Measurements from ENCODE around the gene GPC3. TPM values are rescaled to one million over a fixed set of nuclear protein-coding genes. Genes with fewer than 3 reads are reported as not detected.
"Not testable (repeated sequence)": the region's sequence is repeated elsewhere in the genome, so short reads cannot be mapped to it uniquely, and the experiment has no call there.

Gene GPC3
- total RNA-seq, 1 donor from 2014 or later: 4.9 TPM

DNA sequence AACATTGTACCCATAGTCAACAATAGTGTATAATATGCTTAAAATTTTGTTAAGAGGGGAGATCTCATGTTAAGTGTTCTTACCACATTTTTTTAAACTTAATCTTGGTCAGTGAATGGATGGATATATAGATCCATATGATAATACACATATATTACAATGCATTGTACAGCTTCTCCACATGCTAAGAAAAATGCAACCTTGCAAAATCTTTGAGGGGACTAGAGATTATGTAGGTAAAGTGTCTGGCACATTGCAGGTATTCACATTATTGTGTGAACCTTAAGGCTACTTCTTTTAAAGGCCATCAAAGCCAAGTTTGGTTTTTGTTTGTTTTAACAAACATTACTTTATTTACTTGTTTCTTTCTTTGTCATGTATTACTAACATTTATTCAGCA lies 10.4 kb upstream of the GPC3 start:
- no peak for DNase-seq (ENCODE audit: low spot score)

GRCh38 chrX:133994576-133994975 lies 9.2 kb upstream of the GPC3 start:
- DNase-seq (ENCODE audit: low spot score): no peak

- no peak for DNase-seq (ENCODE audit: low spot score)
These were observed 7.5 kb upstream of the GPC3 start for GRCh38 chrX:133992882-133993281.

DNA sequence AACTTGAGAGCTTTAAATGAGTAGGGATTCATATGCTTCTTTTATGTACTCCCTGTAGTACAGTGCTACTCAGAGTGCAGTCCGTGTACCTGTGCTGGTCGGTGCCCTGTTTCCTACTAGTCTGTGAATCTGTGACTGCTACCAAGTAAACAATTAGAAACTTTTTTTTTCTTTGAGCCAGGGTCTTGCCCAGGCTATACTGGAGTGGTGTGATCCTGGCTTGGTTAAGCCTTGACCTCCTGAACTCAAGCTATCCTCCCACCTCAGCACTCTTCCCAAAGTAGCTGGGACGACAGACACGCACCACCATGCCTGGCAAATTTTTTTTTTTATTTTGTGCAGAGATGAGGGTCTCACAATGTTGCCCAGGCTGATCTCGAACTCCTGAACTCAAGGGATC lies 6.4 kb upstream of the GPC3 start:
- no peak for DNase-seq (ENCODE audit: low spot score)

DNA sequence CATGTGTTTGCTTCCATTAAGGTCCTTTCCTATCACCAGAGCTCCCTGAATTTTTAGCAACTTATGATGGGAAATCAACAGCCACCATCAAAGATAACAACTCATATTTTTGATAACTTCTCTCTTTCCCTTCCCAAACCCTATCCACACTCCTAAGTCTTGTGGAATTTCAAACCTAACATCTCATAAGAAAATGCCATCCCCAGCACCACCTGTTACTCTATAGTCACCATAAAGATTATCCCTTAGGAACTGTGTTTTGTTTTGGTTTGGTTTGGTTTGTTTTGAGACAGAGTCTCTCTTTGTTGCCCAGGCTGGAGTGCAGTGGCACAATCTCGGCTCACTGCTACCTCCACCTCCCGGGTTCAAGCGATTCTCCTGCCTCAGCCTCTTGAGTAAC lies 5.7 kb upstream of the GPC3 start:
- DNase-seq (ENCODE audit: low spot score): not testable (repeated sequence)

DNA sequence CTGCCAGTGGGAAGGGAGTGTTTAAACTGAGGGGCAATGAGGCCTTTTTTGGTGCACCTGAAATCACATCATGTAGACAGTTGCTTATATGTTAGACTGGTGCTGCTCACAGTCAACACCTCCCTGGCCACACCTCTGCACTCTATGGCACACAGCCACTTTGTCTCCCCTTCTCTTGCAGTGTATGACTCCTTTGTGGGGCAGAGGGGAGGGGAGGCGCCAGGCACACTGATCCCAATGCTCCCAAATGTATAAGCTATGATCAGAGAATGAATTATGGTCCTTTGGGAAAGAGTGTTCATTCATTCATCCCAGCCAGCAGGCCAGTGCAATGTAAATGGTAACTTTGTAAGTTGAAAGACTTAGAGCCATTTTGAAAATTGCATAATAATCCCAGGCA lies 4.6 kb upstream of the GPC3 start:
- no peak for DNase-seq (ENCODE audit: low spot score)

DNA sequence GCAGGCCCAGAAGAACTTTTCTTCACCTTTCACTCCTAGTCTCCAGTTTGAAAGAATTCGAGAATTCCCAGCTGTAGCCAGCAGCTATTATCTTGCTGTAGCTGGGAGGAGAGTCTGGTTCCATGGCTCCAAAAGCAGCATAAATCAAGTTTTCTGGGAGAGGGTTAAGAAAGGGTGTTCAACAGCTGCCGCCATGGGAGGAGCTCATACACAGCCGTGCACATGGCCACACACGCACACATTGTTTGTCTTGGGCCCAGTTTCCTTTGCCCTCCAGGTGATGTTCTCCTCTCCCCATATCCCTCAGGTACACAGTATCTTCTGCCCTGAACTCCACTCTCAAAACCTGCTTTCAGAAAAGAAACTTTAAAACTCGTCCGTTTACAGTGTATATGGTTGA lies 4.1 kb upstream of the GPC3 start:
- no peak for DNase-seq (ENCODE audit: low spot score)

DNA sequence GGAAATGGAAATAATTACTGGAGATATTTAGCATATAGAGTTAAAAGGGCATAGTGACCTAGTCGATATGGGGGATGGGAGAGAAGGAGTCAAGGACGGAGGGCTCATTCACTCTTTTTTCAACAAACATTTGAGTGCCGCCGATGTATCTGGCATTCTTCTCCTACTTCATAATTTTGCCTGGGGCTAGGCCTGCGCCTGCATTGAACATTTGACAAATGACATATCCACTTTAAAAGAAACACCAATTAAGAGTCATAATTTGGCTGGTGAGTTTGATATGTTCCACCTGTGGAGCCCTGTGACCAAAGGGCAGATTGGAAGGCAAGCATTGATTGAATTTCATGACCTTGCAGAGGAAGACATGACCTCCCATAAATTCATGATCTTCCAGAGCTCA lies 2.6 kb upstream of the GPC3 start:
- DNase-seq (ENCODE audit: low spot score): no peak

DNA sequence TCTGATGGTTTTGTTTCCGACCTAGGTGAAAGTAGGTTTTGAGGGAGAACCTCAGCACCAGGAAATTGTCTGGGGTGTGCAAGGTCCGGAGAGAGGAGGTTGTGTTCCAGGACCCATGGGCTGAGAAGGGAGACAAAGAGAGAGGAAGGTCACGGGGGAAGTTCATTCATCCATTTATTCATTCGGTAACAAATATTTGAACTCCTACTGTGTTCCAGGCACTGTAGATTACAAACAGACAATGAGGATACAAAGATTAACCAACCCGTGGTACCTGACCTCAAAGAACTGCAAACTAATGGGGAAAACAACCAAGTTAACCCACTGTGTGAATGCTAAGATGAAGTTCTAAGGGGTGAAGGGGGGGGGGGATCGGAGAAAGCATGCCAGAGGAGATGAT lies 1.8 kb upstream of the GPC3 start:
- DNase-seq (ENCODE audit: low spot score): no peak

- no peak for DNase-seq (ENCODE audit: low spot score)
These were observed 731 bp upstream of the GPC3 start for GRCh38 chrX:133985967-133986683.

DNA sequence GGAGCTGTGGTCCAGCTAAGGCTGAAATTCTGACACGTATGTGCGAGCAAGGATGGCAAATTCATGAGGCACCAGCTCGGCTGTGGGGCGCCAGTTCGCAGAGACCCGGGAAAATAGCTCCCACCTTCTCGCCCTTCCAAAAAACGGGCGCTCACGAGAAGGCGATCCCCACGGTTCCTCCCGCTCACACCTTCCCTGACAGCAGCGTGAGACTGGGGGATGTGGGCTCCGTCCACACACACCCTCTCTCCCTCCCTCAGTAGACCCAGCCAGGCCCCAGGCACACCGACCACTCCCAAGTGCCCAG lies 584 bp downstream of the GPC3 start:
- DNase-seq (ENCODE audit: low spot score): no peak

GRCh38 chrX:133983974-133984845 lies 1.2 kb downstream of the GPC3 start:
- DNase-seq (ENCODE audit: low spot score): no peak

- DNase-seq (ENCODE audit: low spot score): no peak
These were observed 2.0 kb downstream of the GPC3 start for GRCh38 chrX:133983256-133983973.

DNA sequence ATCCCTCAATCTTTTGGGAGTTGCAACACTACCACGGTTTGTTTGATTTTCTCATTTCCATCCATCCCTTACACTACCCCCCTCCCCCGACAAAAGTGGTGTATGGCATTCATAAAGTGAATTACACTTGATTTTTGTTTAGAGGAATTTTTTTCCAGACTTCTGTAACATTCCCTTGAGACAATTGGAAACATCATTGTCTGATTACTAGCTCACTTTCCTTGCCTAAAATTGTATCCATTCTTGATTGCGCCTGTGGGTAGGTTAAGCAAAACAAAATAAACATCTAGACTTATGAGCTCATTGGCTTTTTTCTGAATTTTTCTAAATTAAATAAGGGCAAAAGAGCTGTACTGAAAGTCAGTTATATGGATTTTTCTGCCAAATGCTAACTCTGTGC lies 3.5 kb downstream of the GPC3 start:
- DNase-seq (ENCODE audit: low spot score): no peak

GRCh38 chrX:133980832-133981588 lies 4.4 kb downstream of the GPC3 start:
- no peak for DNase-seq (ENCODE audit: low spot score)

- no peak for DNase-seq (ENCODE audit: low spot score)
These were observed 5.0 kb downstream of the GPC3 start for GRCh38 chrX:133980406-133980805.

DNA sequence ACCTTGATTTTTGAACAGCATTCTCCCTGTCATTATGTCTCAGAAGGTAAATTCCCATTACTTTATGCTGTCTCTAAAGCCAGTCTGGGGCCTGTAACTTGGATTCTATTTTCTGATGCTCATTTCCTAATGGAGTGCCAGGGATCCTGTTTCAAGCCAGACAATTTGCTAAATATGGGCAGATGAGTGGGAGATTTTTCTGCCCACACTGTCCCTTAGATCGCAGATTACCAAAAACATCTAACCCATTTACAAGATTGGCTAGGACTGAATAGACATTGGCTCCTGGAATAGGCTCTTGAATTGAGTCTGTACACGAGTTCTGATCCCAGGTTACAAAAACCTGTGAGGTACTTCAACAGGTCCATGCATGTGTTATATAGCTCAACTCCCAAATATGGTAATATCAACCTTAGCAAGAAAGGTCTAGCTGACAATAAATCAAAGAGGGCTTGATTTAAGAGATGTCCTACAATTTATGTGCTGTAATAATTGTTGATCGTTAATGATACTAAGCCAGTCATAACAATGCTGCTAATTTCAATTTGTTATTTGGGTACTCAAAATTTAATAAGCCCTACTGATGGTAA lies 5.7 kb downstream of the GPC3 start:
- DNase-seq (ENCODE audit: low spot score): no peak

GRCh38 chrX:133973704-133974103 lies 11.7 kb downstream of the GPC3 start:
- DNase-seq (ENCODE audit: low spot score): no peak

GRCh38 chrX:133972916-133973315 lies 12.5 kb downstream of the GPC3 start:
- no peak for DNase-seq (ENCODE audit: low spot score)

- DNase-seq (ENCODE audit: low spot score): no peak
These were observed 13.8 kb downstream of the GPC3 start for GRCh38 chrX:133971586-133971985.

- DNase-seq (ENCODE audit: low spot score): no peak
These were observed 15.3 kb downstream of the GPC3 start for GRCh38 chrX:133970076-133970475.

DNA sequence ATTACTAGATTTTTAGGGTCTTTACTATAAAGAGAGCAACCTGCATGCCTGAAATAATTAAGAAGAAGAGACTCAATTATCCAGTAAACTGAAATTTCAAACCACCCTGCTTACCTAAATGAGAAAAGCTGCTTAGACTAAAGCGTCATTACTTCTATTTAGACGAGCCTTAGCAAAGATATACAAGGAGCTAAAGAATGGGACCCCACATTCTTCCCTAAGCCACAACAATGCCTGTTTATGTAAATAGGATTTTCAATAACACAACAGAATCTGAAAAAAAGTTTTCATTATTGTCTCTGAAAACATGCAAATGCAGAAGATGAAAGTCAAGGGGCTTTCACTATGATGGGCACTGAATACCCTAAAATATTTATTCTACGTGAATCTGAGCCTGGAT lies 16.2 kb downstream of the GPC3 start:
- no peak for DNase-seq (ENCODE audit: low spot score)
